Activated naive CD8-positive, alpha-beta T cell treated with anti-CD3 and anti-CD28 coated beads, Interleukin-2, amount 50 U/mL, for 24 hours (primary cell): Measurements from ENCODE around the gene PTGS1.

Experiments used
- ATAC-seq: fragments of 150-1000 bp; cut with Tn5 transposase; one replicate; pipeline ENCODE4 v1.10.0; 2021
- DNase-seq: peaks from one replicate; pipeline ENCODE4 v3.0.0; 2021
- H3K27ac Mint-ChIP-seq: one replicate; pipeline ENCODE4 v1.8.0; 2021; ENCODE audit warnings: mild to moderate bottlenecking, mixed read lengths
- H3K27me3 Mint-ChIP-seq: one replicate; pipeline ENCODE4 v1.8.0; 2021; ENCODE audit warnings: mixed read lengths
- H3K36me3 Mint-ChIP-seq: one replicate; pipeline ENCODE4 v1.8.0; 2021; ENCODE audit warnings: low read depth, mixed read lengths
- H3K4me1 Mint-ChIP-seq: one replicate; pipeline ENCODE4 v1.8.0; 2021; ENCODE audit warnings: mixed read lengths
- H3K4me3 Mint-ChIP-seq: one replicate; pipeline ENCODE4 v1.8.0; 2021; ENCODE audit warnings: mild to moderate bottlenecking, moderate library complexity, mixed read lengths
- H3K9me3 Mint-ChIP-seq: one replicate; pipeline ENCODE4 v1.8.0; 2021; ENCODE audit warnings: mixed read lengths

The PTGS1 gene

DNA sequence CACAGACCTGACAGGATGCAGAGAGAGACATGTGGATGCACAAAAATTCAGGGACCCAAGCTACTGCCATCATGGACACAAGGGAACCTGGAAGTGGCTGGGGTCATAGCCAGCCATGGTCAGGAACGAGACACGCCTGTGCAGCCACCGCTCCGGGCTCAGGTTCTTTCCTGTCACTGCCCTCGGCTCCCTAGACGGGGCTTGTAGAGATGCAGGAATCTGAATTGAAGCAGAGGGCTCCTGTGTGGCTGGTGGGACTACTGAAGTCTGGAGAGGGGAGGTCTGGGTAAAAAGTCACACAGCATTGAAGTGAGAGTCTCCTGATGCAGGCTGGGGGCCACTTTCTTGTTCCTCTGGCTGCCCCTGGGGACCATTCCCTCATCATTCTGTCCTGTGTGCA, 32.3 kb upstream of the PTGS1 start:
- Mint-ChIP-seq H3K36me3 (no peaks in the 10 kb centered on the region), H3K4me3 (no peak overlapping the region), H3K9me3 (no peaks in the 10 kb centered on the region), H3K4me1 (no peaks in the 10 kb centered on the region), H3K27me3 (peaks cover 3% of the 10 kb centered on the region), H3K27ac (no peak overlapping the region)
- ATAC-seq, result no peak
- DNase-seq, result no peak

- Mint-ChIP-seq H3K27me3 (peaks cover 4% of the 10 kb centered on the region), H3K4me1 (no peaks in the 10 kb centered on the region), H3K36me3 (no peaks in the 10 kb centered on the region)
Observed at GRCh38 chr9:122338994-122339393, 31.8 kb upstream of the PTGS1 start.

DNA sequence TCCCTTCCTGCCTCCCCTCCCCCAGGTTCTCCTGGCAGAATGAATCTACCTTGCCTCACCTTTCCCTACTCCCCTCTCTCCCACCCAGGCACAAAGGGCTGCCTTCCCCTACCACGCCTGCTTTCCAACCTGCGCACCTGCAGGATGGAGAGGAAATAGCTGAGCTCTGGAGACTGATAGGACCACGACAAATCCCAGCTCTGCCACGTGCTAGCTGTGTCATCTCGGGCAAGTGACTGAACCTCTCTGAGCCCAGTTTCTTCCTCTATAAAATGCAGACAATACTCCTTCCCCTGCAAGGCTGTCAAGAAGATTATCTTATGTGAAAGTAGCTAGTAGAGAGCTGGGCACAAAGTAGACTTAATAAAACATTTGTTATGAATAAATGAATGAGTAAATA, 31.2 kb upstream of the PTGS1 start:
- Mint-ChIP-seq H3K27me3 (peaks cover 4% of the 10 kb centered on the region), H3K27ac (no peak overlapping the region)

More at GRCh38 chr9:122338994-122339393, 31.8 kb upstream of the PTGS1 start:
- ATAC-seq (no peak), DNase-seq (no peak)
- Mint-ChIP-seq H3K4me3 (no peak overlapping the region), H3K27ac (no peak overlapping the region), H3K9me3 (no peaks in the 10 kb centered on the region)

GRCh38 chr9:122340161-122340560, 30.7 kb upstream of the PTGS1 start:
- Mint-ChIP-seq H3K4me3 (no peak overlapping the region), H3K27ac (no peak overlapping the region), H3K36me3 (no peaks in the 10 kb centered on the region), H3K27me3 (peaks cover 4% of the 10 kb centered on the region), H3K4me1 (no peaks in the 10 kb centered on the region), H3K9me3 (no peaks in the 10 kb centered on the region)
- DNase-seq (no peak), ATAC-seq (no peak)

More for the DNA sequence above, 31.2 kb upstream of the PTGS1 start:
- H3K4me1 Mint-ChIP-seq, result no peaks in the 10 kb centered on the region
- H3K4me3 Mint-ChIP-seq, result no peak overlapping the region
- no peak for ATAC-seq
- no peak for DNase-seq
- H3K9me3 Mint-ChIP-seq, result no peaks in the 10 kb centered on the region
- H3K36me3 Mint-ChIP-seq, result no peaks in the 10 kb centered on the region

- Mint-ChIP-seq H3K36me3 (no peaks in the 10 kb centered on the region), H3K4me1 (peaks cover 4% of the 10 kb centered on the region), H3K4me3 (no peak overlapping the region), H3K27me3 (peaks cover 14% of the 10 kb centered on the region), H3K9me3 (no peaks in the 10 kb centered on the region), H3K27ac (no peak overlapping the region)
- ATAC-seq (no peak), DNase-seq (no peak)
Observed at GRCh38 chr9:122342323-122343050, 28.3 kb upstream of the PTGS1 start.

DNA sequence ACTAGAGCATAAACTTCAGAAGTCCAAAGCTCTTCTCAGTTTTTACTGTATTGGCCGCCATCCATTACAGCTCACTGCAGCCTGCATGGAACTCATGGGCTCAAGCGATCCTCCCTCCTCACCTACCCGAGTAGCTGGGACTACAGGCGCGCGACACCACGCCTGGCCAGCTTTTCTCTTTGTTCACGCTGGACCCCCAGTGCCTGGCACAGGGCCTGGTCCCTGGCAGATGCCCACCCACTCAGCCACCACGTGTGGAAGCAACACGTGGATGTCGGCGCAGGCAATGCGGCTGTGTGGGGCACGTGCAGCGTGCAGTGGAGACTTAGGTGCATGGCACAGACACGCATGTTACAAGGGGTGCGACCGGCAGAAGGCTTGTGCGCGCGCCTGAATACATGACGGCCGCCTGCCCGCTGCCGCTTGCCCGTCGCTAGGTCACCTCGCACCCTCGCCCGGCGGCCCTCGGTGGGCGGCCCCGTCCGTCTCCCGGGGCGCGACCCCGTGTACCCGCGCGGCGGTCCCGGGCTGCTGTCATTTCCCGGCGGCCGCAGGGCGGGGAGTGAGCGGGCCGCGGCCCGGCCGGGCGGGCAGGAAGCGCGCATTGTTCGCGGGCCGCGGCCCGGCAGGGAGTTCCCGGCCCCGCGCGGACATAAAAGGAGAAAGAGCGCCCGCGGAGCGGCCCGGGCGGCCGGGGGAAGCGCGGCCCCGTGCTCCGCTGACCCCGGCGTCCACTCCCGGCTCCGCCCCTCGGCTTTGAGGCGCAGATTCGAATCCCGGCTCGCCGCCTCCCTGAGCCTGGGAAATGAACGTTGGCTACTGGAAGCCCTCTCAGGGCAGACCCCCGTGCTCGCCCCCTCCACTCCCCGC, 24.1 kb upstream of the PTGS1 start:
- H3K4me1 Mint-ChIP-seq, result peaks cover 22% of the 10 kb centered on the region
- peak overlapping the region; percentile 70 for H3K4me3 Mint-ChIP-seq
- H3K36me3 Mint-ChIP-seq, result no peaks in the 10 kb centered on the region
- DNase-seq, result peak; percentile 16
- peaks cover 18% of the 10 kb centered on the region for H3K27me3 Mint-ChIP-seq
- H3K9me3 Mint-ChIP-seq, result no peaks in the 10 kb centered on the region
- H3K27ac Mint-ChIP-seq, result peak overlapping the region; percentile 53
- ATAC-seq, result no peak

GRCh38 chr9:122347348-122348287, 23.2 kb upstream of the PTGS1 start:
- H3K27ac Mint-ChIP-seq, result peak overlapping the region; percentile 53

GRCh38 chr9:122348288-122348777, 22.5 kb upstream of the PTGS1 start:
- Mint-ChIP-seq H3K27ac (no peak overlapping the region), H3K27me3 (peaks cover 18% of the 10 kb centered on the region), H3K4me3 (no peak overlapping the region), H3K36me3 (no peaks in the 10 kb centered on the region), H3K4me1 (peaks cover 22% of the 10 kb centered on the region), H3K9me3 (peaks cover 4% of the 10 kb centered on the region)
- no peak for ATAC-seq
- DNase-seq, result no peak

More at GRCh38 chr9:122347348-122348287, 23.2 kb upstream of the PTGS1 start:
- no peaks in the 10 kb centered on the region for H3K36me3 Mint-ChIP-seq
- peaks cover 22% of the 10 kb centered on the region for H3K4me1 Mint-ChIP-seq
- peak; percentile 12 for DNase-seq
- ATAC-seq, result no peak
- H3K27me3 Mint-ChIP-seq, result peaks cover 18% of the 10 kb centered on the region
- H3K9me3 Mint-ChIP-seq, result peaks cover under 1% of the 10 kb centered on the region
- H3K4me3 Mint-ChIP-seq, result peak overlapping the region; percentile 70

DNA sequence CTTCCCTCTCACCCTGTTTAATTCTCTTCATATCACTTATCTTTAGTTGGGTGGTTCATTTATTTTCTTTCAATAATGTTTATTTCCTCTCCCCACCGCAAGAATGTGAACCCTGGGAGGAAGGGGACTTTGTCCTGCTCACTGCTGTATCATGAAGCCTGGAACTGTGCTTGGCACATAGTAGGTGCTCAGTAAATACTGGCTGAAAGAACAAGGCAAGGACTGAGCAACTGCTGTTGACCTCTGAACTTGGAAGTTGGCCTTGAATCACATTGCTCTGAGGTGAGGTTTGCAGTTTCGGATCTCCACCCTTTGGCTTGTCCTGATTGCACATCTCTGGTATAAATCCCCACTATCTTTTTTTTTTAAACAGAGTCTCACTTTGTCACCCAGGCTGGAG, 22.0 kb upstream of the PTGS1 start:
- peaks cover 4% of the 10 kb centered on the region for H3K9me3 Mint-ChIP-seq
- no peak overlapping the region for H3K4me3 Mint-ChIP-seq
- H3K4me1 Mint-ChIP-seq, result peaks cover 22% of the 10 kb centered on the region
- DNase-seq (no peak), ATAC-seq (no peak)
- H3K36me3 Mint-ChIP-seq, result no peaks in the 10 kb centered on the region
- peaks cover 18% of the 10 kb centered on the region for H3K27me3 Mint-ChIP-seq
- no peak overlapping the region for H3K27ac Mint-ChIP-seq

DNA sequence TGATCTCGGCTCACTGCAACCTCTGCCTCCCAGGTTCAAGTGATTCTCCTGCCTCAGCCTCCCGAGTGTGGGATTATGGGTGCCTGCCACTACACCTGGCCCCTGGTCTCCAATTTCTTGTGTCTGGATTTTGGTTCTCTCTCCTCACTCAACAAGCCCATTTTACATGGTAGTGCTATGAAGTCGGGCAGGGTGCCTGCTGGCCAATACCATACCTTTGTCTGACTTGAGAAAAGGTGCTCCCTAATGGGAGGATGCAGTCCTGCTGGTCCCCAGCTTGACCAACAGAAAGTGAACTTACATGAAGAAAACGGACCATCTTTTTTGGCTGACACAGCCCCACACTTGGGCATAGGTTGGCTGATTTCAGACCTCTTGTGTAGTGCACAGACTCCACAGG, 21.6 kb upstream of the PTGS1 start:
- Mint-ChIP-seq H3K4me3 (no peak overlapping the region), H3K4me1 (peaks cover 22% of the 10 kb centered on the region), H3K36me3 (no peaks in the 10 kb centered on the region), H3K9me3 (peaks cover 4% of the 10 kb centered on the region), H3K27me3 (peaks cover 16% of the 10 kb centered on the region), H3K27ac (no peak overlapping the region)
- ATAC-seq (no peak), DNase-seq (no peak)

DNA sequence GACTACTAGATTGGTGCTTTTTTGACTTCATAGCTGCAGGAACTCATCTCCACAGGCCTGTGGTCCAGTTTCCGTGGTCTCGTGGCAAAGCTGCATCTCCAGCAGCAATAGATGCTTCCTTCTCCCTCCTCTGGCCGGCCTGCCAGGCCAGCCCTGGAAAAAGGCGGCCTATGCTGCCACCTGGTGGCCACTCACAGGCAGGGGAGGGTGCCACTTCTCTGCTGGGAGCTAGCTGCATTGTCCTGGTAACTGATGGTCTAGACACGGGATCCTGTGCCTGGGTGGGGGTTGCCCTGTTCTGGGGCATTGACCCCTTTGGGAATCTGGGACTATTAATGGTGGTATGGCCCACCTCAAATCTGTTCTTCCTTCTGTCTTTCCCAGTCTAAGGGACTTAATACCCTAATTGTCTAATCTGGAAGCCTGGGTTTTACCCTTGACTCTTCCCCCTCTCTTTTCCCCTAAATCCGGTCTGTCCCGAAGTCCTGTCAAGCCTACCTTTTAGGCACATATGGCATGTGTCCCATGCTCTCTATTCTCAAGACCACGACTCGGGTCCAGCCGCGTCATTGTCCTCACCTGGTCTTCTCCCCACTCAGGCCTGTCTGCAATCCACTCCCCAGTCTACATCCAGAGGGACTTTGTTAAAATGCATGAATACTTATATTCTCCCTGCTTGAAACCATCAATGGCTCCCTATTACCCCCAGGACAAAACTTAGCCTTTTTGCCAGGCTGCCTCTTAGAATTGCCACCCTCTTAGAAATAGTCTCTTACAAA, 20.1 kb upstream of the PTGS1 start:
- Mint-ChIP-seq H3K9me3 (peaks cover 4% of the 10 kb centered on the region), H3K36me3 (no peaks in the 10 kb centered on the region), H3K4me1 (peaks cover 22% of the 10 kb centered on the region), H3K4me3 (no peak overlapping the region), H3K27ac (no peak overlapping the region), H3K27me3 (peaks cover 14% of the 10 kb centered on the region)
- ATAC-seq, result peak; percentile 90
- DNase-seq, result peak; percentile 84

DNA sequence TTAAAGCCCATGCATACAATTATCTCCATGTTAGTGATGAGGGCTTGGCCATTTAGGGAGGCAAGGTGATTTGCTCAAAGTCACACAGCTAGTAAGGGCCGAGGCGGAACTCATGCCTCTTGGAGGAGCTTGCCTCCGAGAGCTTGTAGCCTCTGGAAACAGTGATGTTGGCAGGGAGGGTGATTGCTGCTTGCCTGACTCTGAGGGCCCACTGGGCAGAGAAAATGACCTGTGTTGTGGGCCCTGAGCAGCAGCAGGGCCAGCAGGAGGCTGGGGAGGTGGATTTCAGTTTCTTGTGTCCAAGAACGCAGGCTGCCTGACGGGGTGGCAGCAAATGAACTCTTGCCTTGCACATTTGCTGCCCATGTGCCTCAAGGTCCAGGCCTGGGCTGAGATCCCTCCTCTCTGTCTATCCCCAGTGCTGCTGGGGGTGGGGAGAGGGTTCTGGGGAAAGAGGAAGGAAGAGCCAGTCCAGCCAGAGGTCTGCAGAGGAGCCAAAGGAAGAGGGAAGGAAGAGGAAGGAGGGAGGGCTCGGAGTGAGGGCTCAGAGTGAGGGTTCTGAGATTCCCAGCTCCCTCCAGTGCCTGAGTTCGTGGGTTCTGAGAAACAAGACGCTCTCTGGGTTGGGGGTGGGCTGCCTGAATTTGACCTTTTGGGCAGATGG, 16.2 kb upstream of the PTGS1 start:
- no peaks in the 10 kb centered on the region for H3K27me3 Mint-ChIP-seq
- H3K36me3 Mint-ChIP-seq, result no peaks in the 10 kb centered on the region
- peaks cover 5% of the 10 kb centered on the region for H3K4me1 Mint-ChIP-seq
- DNase-seq, result no peak
- H3K4me3 Mint-ChIP-seq, result no peak overlapping the region
- H3K9me3 Mint-ChIP-seq, result peaks cover 14% of the 10 kb centered on the region
- no peak overlapping the region for H3K27ac Mint-ChIP-seq
- ATAC-seq, result no peak

- Mint-ChIP-seq H3K27ac (no peak overlapping the region), H3K36me3 (no peaks in the 10 kb centered on the region), H3K27me3 (no peaks in the 10 kb centered on the region), H3K9me3 (peaks cover 14% of the 10 kb centered on the region), H3K4me3 (no peak overlapping the region), H3K4me1 (no peaks in the 10 kb centered on the region)
- DNase-seq, result no peak
- no peak for ATAC-seq
Observed at GRCh38 chr9:122355336-122355875, 15.4 kb upstream of the PTGS1 start.
